Peyer's patch (tissue), 4 donors: ENCODE measurements around the gene SLC27A1. TPM values are rescaled to one million over a fixed set of nuclear protein-coding genes. Genes with fewer than 3 reads are reported as not detected.

Experiments
- DNase-seq, 3 donors: peaks; one replicate each; pipeline ENCODE4 v3.0.0-alpha.2; 2017 to 2019
- H3K27ac ChIP-seq, 4 donors: fragments of 200-600 bp; sonication (generic); one replicate each; pipeline ENCODE4 v1.5.1; 2016 to 2019
- H3K27me3 ChIP-seq, 2 donors: fragments of 200-600 bp; sonication (generic); one replicate each; pipeline ENCODE4 v1.5.1; 2019
- H3K36me3 ChIP-seq, 3 donors: fragments of 200-600 bp; sonication (generic); one replicate each; pipeline ENCODE4 v1.5.1; 2016 to 2019
- H3K4me1 ChIP-seq, 4 donors: fragments of 200-600 bp; sonication (generic); one replicate each; pipeline ENCODE4 v1.5.1; 2016 to 2019
- H3K4me3 ChIP-seq, 4 donors: fragments of 200-600 bp; sonication (generic); 1 replicate in 3 of 4; 2 replicates in 1 of 4; pipeline ENCODE4 v1.5.1; 2016 to 2019; ENCODE audit warnings: mild to moderate bottlenecking in 1 of 4
- H3K9me3 ChIP-seq, 4 donors: fragments of 200-600 bp; sonication (generic); one replicate each; pipeline ENCODE4 v1.5.1; 2016 to 2019; ENCODE audit warnings: mild to moderate bottlenecking in 1 of 4
- CTCF ChIP-seq, 6 experiments: fragments of 450-650 bp in 4 of 6; fragments of 200-600 bp in 2 of 6; sonication (generic) in 1 of 6; IDR thresholded peaks; one replicate each; pipeline ENCODE4 v1.5.1; 2017 to 2019; ENCODE audit warnings: antibody characterized with exemption in 6 of 6, mild to moderate bottlenecking in 3 of 6, moderate library complexity in 1 of 6
- POLR2A ChIP-seq, 2 donors: fragments of 450-650 bp; IDR thresholded peaks; one replicate each; pipeline ENCODE4 v1.5.1; 2017; ENCODE audit warnings: antibody characterized with exemption in 2 of 2, mild to moderate bottlenecking in 2 of 2, moderate library complexity in 2 of 2
- total RNA-seq, 4 donors: library from RNA; depleted of rRNA; stranded (reverse); fragments of >200 nt; gene quantifications; one replicate each; pipeline ENCODE4 v1.1.0, GENCODE V29; 2016

SLC27A1 gene
- total RNA-seq, 4 donors from 2014 or later: 0.70 to 13.2 (median 8.3) TPM

GRCh38 chr19:17555480-17555928 lies 85.2 kb downstream of the SLC27A1 start, which contains the start of gene COLGALT1:
Gene COLGALT1, plus strand, starts transcription at chr19:17555649. Its CDS starts 65 bp downstream, at chr19:17555714.
- peak in 1 of 2 donors; percentile 49 for TF ChIP-seq POLR2A (IDR thresholded peaks at IDR 0.05)
- TF ChIP-seq CTCF (IDR thresholded peaks at IDR 0.05): peak in 1 of 6 experiments; percentile 22
- peaks cover 0 to 18% (median 0%) of the 10 kb centered on the region in 4 donors for H3K4me1 ChIP-seq
- H3K27ac ChIP-seq: peak within 1 kb of the TSS; percentile 81 to 89 (median 84)

More at GRCh38 chr19:17555480-17555928, 85.2 kb downstream of the SLC27A1 start, which contains the start of gene COLGALT1:
- Histone ChIP-seq H3K9me3 (no peaks in the 10 kb centered on the region), H3K36me3 (peaks cover 0 to 24% (median 0%) of the 10 kb centered on the region in 3 donors), H3K4me3 (peak within 1 kb of the TSS; percentile 76 to 95 (median 82)), H3K27me3 (no peaks in the 10 kb centered on the region)
- DNase-seq: peak; percentile 99 to 100 (median 100)

Other genes starting within 250 kb of the SLC27A1 start
- 10 to 100 TPM in 3 of 4 donors, 1 to 10 TPM in 1; 8.3 to 38.5 (median 30.8) TPM for gene OCEL1, start 244.3 kb upstream of the SLC27A1 start, total RNA-seq
- gene NR2F6, start 224.6 kb upstream of the SLC27A1 start, total RNA-seq: 100 to 1,000 TPM in 3 of 4 donors, 10 to 100 TPM in 1; 42.1 to 217 (median 142) TPM
- 10 to 100 TPM in 1 of 4 donors, 1 to 10 TPM in 3; 1.6 to 11.6 (median 2.5) TPM for gene USHBP1, start 205.8 kb upstream of the SLC27A1 start, total RNA-seq
- 100 to 1,000 TPM in 1 of 4 donors, 10 to 100 TPM in 3; 51.8 to 174 (median 59.2) TPM for gene BABAM1, start 203.1 kb upstream of the SLC27A1 start, total RNA-seq
- gene ANKLE1, start 188.6 kb upstream of the SLC27A1 start, total RNA-seq: 1 to 10 TPM in 1 of 4 donors, under 1 TPM in 2, not detected in 1; 0.18 to 1.3 (median 0.95) TPM
- 10 to 100 TPM in 1 of 4 donors, 1 to 10 TPM in 3; 2.1 to 14.1 (median 5.6) TPM for gene ABHD8, start 167.1 kb upstream of the SLC27A1 start, total RNA-seq
- 100 to 1,000 TPM in 3 of 4 donors, 10 to 100 TPM in 1; 76.7 to 202 (median 196) TPM for gene MRPL34, start 164.7 kb upstream of the SLC27A1 start, total RNA-seq
- gene DDA1, start 161.0 kb upstream of the SLC27A1 start, total RNA-seq: 10 to 100 TPM; 15.2 to 37.2 (median 23.9) TPM
- 10 to 100 TPM; 10.3 to 18.9 (median 16.0) TPM for gene ANO8, start 135.7 kb upstream of the SLC27A1 start, total RNA-seq
- gene GTPBP3, start 133.0 kb upstream of the SLC27A1 start, total RNA-seq: 10 to 100 TPM; 40.5 to 74.4 (median 57.7) TPM
- gene PLVAP, start 93.2 kb upstream of the SLC27A1 start, total RNA-seq: 10 to 100 TPM; 10.5 to 62.7 (median 18.7) TPM
- gene CCDC194, start 76.3 kb upstream of the SLC27A1 start, total RNA-seq: not detected
- 100 to 1,000 TPM in 1 of 4 donors, 10 to 100 TPM in 2, 1 to 10 TPM in 1; 9.6 to 101 (median 23.9) TPM for gene BST2, start 64.9 kb upstream of the SLC27A1 start, total RNA-seq
- gene MVB12A, start 50.5 kb upstream of the SLC27A1 start, total RNA-seq: 10 to 100 TPM; 52.2 to 68.0 (median 64.1) TPM
- gene TMEM221, start 21.9 kb upstream of the SLC27A1 start, total RNA-seq: not detected
- not detected for gene NXNL1, start 9.6 kb upstream of the SLC27A1 start, total RNA-seq
- 100 to 1,000 TPM in 2 of 4 donors, 10 to 100 TPM in 2; 79.2 to 117 (median 104) TPM for gene PGLS, start 41.1 kb downstream of the SLC27A1 start, total RNA-seq
- gene COLGALT1, start 85.1 kb downstream of the SLC27A1 start, total RNA-seq: 10 to 100 TPM; 24.7 to 79.2 (median 48.9) TPM
- under 1 TPM; 0.38 to 0.83 (median 0.62) TPM for gene UNC13A, start 217.8 kb downstream of the SLC27A1 start, total RNA-seq
- 10 to 100 TPM; 23.9 to 71.8 (median 48.7) TPM for gene MAP1S, start 249.0 kb downstream of the SLC27A1 start, total RNA-seq